Thymus (tissue), 11 donors: ENCODE results near the gene EBLN2. TPM values are rescaled to one million over a fixed set of nuclear protein-coding genes. Genes with fewer than 3 reads are reported as not detected.

Source experiments
- DNase-seq, 9 donors: peaks; one replicate each; pipeline ENCODE4 v3.0.0-alpha.2; 2013; ENCODE audit warnings: low spot score in 9 of 9, low read depth in 6 of 9, missing footprints in 1 of 9
- H3K27ac ChIP-seq, 2 donors: one replicate each; pipeline ENCODE4 v1.5.1; 2013; ENCODE audit warnings: control low read depth in 1 of 2, low read depth in 1 of 2, low read length in 1 of 2, mild to moderate bottlenecking in 1 of 2, moderate library complexity in 1 of 2
- H3K27me3 ChIP-seq, 2 donors: one replicate each; pipeline ENCODE4 v1.5.1; 2013; ENCODE audit warnings: low read length in 1 of 2; ENCODE audit not compliant: control insufficient read depth in 2 of 2, insufficient read depth in 1 of 2
- H3K36me3 ChIP-seq, 2 donors: one replicate each; pipeline ENCODE4 v1.5.1; 2013; ENCODE audit warnings: low read length in 1 of 2, mild to moderate bottlenecking in 1 of 2, moderate library complexity in 1 of 2; ENCODE audit not compliant: control insufficient read depth in 2 of 2, insufficient read depth in 2 of 2
- H3K4me1 ChIP-seq, 2 donors: one replicate each; pipeline ENCODE4 v1.5.1; 2013; ENCODE audit warnings: low read length in 2 of 2; ENCODE audit not compliant: control insufficient read depth in 2 of 2, insufficient read depth in 2 of 2
- H3K4me3 ChIP-seq, 2 donors: one replicate each; pipeline ENCODE4 v1.5.1; 2013; ENCODE audit warnings: low read length in 2 of 2, control low read depth in 1 of 2, mild to moderate bottlenecking in 1 of 2
- H3K9me3 ChIP-seq, 2 donors: one replicate each; pipeline ENCODE4 v1.5.1; 2013; ENCODE audit warnings: low read length in 1 of 2, mild to moderate bottlenecking in 1 of 2; ENCODE audit not compliant: control insufficient read depth in 2 of 2, insufficient read depth in 1 of 2
- WGBS: extraction: QIAGEN DNeasy Blood & Tissue Kit; methylation state at CpG from one replicate; pipeline ENCODE4 v1.1.7; 2013; 5-methylcytosine and 5-hydroxymethylcytosine counted together
- polyA plus RNA-seq: library from polyadenylated mRNA; stranded (reverse); fragments of 200-250 nt; gene quantifications from one replicate; pipeline ENCODE4 v1.2.3, GENCODE V29; 2013
- total RNA-seq: library from RNA; stranded (reverse); fragments of 120-200 nt; gene quantifications from one replicate; pipeline ENCODE4 v1.2.4, GENCODE V29; 2013
- donor health status: healthy.

The EBLN2 gene
- total and polyA plus RNA-seq, 2 donors: 0.94 to 4.2 TPM

GRCh38 chr3:73070675-73071575 lies 9.5 kb downstream of the EBLN2 start:
- no peaks in the 10 kb centered on the region for H3K9me3 ChIP-seq
- no peaks in the 10 kb centered on the region for H3K4me1 ChIP-seq
- H3K4me3 ChIP-seq: no peak overlapping the region
- no peak overlapping the region for H3K27ac ChIP-seq
- no peaks in the 10 kb centered on the region for H3K27me3 ChIP-seq
- no peaks in the 10 kb centered on the region for H3K36me3 ChIP-seq
- no peak for DNase-seq
- WGBS: 89% methylated on average over 6 of the region's 6 CpGs

GRCh38 chr3:73071952-73072351 lies 10.5 kb downstream of the EBLN2 start:
- no peaks in the 10 kb centered on the region for H3K27me3 ChIP-seq
- no peaks in the 10 kb centered on the region for H3K4me1 ChIP-seq
- no peak overlapping the region for H3K4me3 ChIP-seq
- DNase-seq: no peak
- WGBS: 100% methylated on average over 1 of the region's 1 CpG
- H3K27ac ChIP-seq: no peak overlapping the region
- H3K36me3 ChIP-seq: no peaks in the 10 kb centered on the region
- no peaks in the 10 kb centered on the region for H3K9me3 ChIP-seq

DNA sequence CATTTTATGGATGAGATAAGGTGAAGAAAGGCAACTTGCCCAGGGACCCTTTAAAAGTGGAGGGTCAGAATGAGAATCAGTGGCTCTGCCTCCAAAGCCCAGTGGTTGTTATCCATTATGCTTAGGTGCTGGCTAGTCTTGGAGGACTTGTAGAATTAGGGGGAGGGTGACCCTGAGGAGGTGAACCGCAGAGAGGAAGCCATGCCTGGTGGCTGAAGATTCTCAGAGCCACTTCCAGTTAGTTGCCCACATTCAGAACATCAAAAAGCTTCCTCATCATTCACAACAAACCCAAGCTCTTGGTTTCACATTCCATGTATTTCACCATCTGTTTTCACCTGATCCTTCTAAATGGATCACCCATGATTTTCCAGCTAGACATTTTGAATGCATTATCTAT lies 11.2 kb downstream of the EBLN2 start:
- no peaks in the 10 kb centered on the region for H3K36me3 ChIP-seq
- no peak for DNase-seq
- no peak overlapping the region for H3K27ac ChIP-seq
- no peaks in the 10 kb centered on the region for H3K4me1 ChIP-seq
- no peaks in the 10 kb centered on the region for H3K9me3 ChIP-seq
- H3K4me3 ChIP-seq: no peak overlapping the region
- 13% methylated on average over 1 of the region's 1 CpG for WGBS
- H3K27me3 ChIP-seq: no peaks in the 10 kb centered on the region

DNA sequence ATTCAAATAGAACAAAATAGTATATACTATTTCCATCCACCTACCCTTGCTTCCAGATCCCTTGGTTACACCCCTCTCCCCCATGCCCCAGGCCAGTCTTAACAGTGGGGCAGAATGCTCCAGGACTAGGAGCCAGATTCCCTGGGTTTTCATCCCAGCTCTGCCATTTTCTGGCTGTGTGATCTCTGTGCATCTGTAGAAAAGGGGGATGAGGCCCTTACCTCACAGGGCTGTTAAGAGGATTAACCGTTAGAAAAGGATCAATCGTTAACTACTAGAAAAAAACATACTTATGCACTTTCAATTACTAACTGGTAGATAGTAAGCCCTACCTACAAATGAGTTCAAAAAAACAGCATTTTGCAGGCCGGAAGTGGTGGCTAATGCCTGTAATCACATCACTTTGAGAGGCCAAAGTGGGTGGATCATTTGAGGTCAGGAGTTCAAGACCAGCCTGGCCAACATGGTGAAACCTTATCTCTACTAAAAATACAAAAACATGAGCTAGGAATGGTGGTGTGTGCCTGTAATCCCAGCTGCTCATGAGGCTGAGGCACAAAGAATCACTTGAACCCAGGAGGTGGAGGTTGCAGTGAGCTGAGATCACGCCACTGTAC lies 11.7 kb downstream of the EBLN2 start:
- no peaks in the 10 kb centered on the region for H3K27me3 ChIP-seq
- H3K27ac ChIP-seq: no peak overlapping the region
- H3K4me3 ChIP-seq: no peak overlapping the region
- DNase-seq: no peak
- H3K36me3 ChIP-seq: no peaks in the 10 kb centered on the region
- H3K9me3 ChIP-seq: no peaks in the 10 kb centered on the region
- WGBS: 93% methylated on average over 4 of the region's 4 CpGs
- no peaks in the 10 kb centered on the region for H3K4me1 ChIP-seq

GRCh38 chr3:73074781-73075180 lies 13.3 kb downstream of the EBLN2 start:
- Histone ChIP-seq H3K36me3 (no peaks in the 10 kb centered on the region), H3K9me3 (no peaks in the 10 kb centered on the region), H3K27me3 (no peaks in the 10 kb centered on the region), H3K4me1 (no peaks in the 10 kb centered on the region), H3K27ac (no peak overlapping the region), H3K4me3 (no peak overlapping the region)
- WGBS: 94% methylated on average over 8 of the region's 8 CpGs
- DNase-seq: no peak

DNA sequence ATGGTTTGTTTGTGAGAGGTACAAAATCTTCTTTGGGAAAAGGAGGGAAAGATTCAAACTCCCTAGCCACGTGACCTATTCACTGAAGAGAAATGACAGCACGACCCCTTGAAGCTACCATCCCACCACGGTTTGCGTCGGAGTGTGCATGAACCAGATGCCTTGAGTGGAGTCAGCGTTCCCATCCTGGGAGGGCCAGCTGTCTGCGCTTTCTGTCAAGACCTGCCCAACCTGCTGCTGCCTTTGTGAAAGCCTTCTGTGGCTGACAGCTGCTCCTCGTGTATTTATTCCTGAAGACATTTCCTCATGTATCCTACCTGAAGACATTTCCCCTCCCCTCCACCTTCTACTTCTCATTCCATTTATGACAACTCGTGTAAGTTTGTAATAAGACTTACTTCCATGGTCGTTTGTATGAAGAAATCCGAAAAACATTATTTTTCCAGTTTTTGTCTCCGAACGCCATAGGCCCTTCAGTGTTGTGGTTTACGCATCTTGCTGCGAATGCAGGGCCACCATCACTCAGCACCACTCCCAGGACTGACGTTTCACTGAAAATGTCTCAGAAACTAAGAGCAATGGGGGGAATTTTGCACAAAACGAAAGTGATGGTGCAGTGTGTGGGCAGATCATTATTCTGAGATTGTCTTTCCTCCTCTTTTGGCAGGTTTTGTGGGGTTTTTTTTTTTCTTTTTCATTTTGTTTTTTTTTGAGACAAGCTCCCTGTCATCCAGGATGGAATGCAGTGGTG lies 18.9 kb downstream of the EBLN2 start:
- WGBS: 89% methylated on average over 17 of the region's 17 CpGs
- H3K9me3 ChIP-seq: no peaks in the 10 kb centered on the region
- no peaks in the 10 kb centered on the region for H3K36me3 ChIP-seq
- no peaks in the 10 kb centered on the region for H3K27me3 ChIP-seq
- H3K4me3 ChIP-seq: no peak overlapping the region
- H3K27ac ChIP-seq: peak overlapping the region in 1 of 2 donors; percentile 18
- H3K4me1 ChIP-seq: no peaks in the 10 kb centered on the region
- no peak for DNase-seq

GRCh38 chr3:73081140-73081539 lies 19.7 kb downstream of the EBLN2 start:
- 95% methylated on average over 8 of the region's 8 CpGs for WGBS
- no peak for DNase-seq
- Histone ChIP-seq H3K4me1 (no peaks in the 10 kb centered on the region), H3K9me3 (no peaks in the 10 kb centered on the region), H3K27me3 (no peaks in the 10 kb centered on the region), H3K36me3 (no peaks in the 10 kb centered on the region), H3K4me3 (no peak overlapping the region), H3K27ac (no peak overlapping the region)

DNA sequence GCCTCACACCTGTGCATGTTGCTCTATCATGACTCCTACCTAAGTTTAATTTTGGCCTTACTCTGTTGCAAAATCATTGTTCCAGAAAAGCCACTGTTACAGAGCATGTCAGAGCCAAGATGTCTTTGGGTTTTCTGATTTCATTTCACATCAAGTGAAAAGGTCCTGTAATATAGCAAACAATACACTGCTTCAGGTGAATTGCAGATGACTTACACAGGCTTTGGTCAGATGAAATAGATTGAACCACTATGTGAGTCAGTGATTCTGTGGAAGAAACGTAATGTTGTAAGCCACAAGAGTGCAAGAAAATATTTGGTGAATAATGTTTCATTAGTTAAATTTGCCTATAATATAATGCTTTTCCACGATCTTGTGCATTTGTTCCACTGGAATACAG lies 22.7 kb downstream of the EBLN2 start:
- Histone ChIP-seq H3K4me3 (no peak overlapping the region), H3K9me3 (no peaks in the 10 kb centered on the region), H3K27ac (no peak overlapping the region), H3K36me3 (no peaks in the 10 kb centered on the region), H3K4me1 (peaks cover 0 to 5% of the 10 kb centered on the region in 2 donors), H3K27me3 (no peaks in the 10 kb centered on the region)
- no peak for DNase-seq
- 96% methylated on average over 2 of the region's 2 CpGs for WGBS

DNA sequence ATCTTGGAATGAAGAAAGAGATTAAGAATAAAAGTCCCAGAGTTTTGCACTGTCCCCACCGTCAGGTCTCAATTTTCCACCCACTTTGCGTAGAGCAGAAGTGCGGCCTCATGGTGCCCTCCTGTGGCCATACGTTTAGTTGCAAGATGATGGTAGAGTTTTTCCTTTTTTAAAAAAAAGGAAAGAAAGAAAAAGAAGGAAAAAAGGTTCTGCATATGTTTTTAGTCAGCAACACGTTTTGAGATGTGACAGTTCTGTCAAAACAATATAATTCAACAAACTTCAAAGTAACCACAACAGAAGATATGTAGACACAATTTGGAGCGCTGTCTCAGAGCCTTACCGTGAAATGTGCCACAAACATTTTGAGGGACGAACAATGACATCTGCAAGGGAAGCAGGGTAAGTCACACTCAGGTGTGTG lies 24.6 kb downstream of the EBLN2 start:
- Histone ChIP-seq H3K27ac (peak overlapping the region in 1 of 2 donors; percentile 22), H3K9me3 (no peaks in the 10 kb centered on the region), H3K4me1 (peaks cover 0 to 5% of the 10 kb centered on the region in 2 donors), H3K27me3 (no peaks in the 10 kb centered on the region), H3K4me3 (no peak overlapping the region), H3K36me3 (no peaks in the 10 kb centered on the region)
- WGBS: 3% methylated on average over 8 of the region's 8 CpGs
- peak; percentile 33 to 86 (median 67) for DNase-seq
